Stomach (tissue), 9 donors: ENCODE measurements around the gene TMEM198. TPM values are rescaled to one million over a fixed set of nuclear protein-coding genes. Genes with fewer than 3 reads are reported as not detected.

Experiments used
- DNase-seq, 2 donors: peaks; one replicate each; pipeline versions ENCODE4 v3.0.0 to v3.0.0-alpha.2; 2013 to 2019
- H3K27ac ChIP-seq, 5 donors: fragments of 200-600 bp in 4 of 5; sonication (generic) in 4 of 5; one replicate each; pipeline ENCODE4 v1.5.1; 2013 to 2019; ENCODE audit warnings: mild to moderate bottlenecking in 1 of 5, moderate library complexity in 1 of 5
- H3K27me3 ChIP-seq, 3 donors: fragments of 200-600 bp; sonication (generic); one replicate each; pipeline ENCODE4 v1.5.1; 2017 to 2019; ENCODE audit warnings: mixed run types in 1 of 3
- H3K36me3 ChIP-seq, 4 donors: fragments of 200-600 bp; sonication (generic); 1 replicate in 3 of 4; 2 replicates in 1 of 4; pipeline ENCODE4 v1.5.1; 2016 to 2019
- H3K4me1 ChIP-seq, 4 donors: fragments of 200-600 bp; sonication (generic); one replicate each; pipeline ENCODE4 v1.5.1; 2016 to 2019
- H3K4me3 ChIP-seq, 4 donors: fragments of 200-600 bp; sonication (generic) in 3 of 4; one replicate each; pipeline ENCODE4 v1.5.1; 2016 to 2019; ENCODE audit warnings: mild to moderate bottlenecking in 1 of 4
- H3K9me3 ChIP-seq, 4 donors: fragments of 200-600 bp; sonication (generic); one replicate each; pipeline ENCODE4 v1.5.1; 2016 to 2019
- EP300 ChIP-seq: sonication (generic); formaldehyde crosslinking; IDR thresholded peaks from one replicate; pipeline ENCODE4 v1.6.1; 2017; ENCODE audit warnings: antibody characterized with exemption
- POLR2A ChIP-seq, 4 donors: fragments of 450-650 bp; IDR thresholded peaks; one replicate each; pipeline ENCODE4 v1.6.1; 2016; ENCODE audit warnings: antibody characterized with exemption in 4 of 4, control low read depth in 2 of 4, mild to moderate bottlenecking in 1 of 4, moderate library complexity in 1 of 4
- POLR2AphosphoS5 ChIP-seq, 3 donors: sonication (generic); formaldehyde crosslinking; IDR thresholded peaks; one replicate each; pipeline ENCODE4 v1.6.1; 2016; ENCODE audit warnings: antibody characterized with exemption in 3 of 3
- WGBS, 5 donors: extraction: QIAGEN DNeasy Blood & Tissue Kit in 3 of 5; methylation state at CpG; one replicate each; pipeline versions ENCODE4 v1.1.5 to v1.1.7; 2013 to 2018; 5-methylcytosine and 5-hydroxymethylcytosine counted together
- intact Hi-C: fragments of 100-400 bp; cut with DNase I; formaldehyde crosslinking; loops from one replicate; pipeline ENCODE4 v1.15.1; 2023; ENCODE audit warnings: low total_unique reads
- polyA plus RNA-seq, 3 donors: library from polyadenylated mRNA; stranded (reverse); fragments of 200-250 nt; gene quantifications; one replicate each; pipeline ENCODE4 v1.2.3, GENCODE V29; 2013
- total RNA-seq, 5 donors: library from RNA; depleted of rRNA; stranded (reverse); fragments of >200 nt; gene quantifications; one replicate each; pipeline versions ENCODE4 v1.1.0 to v1.2.3, GENCODE V29; 2014 to 2016
- TF ChIP-seq, protein P1 (sequence below), 7 experiments: fragments of 450-650 bp in 4 of 7; fragments of 200-600 bp in 3 of 7; sonication (generic) in 3 of 7; IDR thresholded peaks; one replicate each; pipeline ENCODE4 v1.5.1; 2016 to 2019; ENCODE audit warnings: antibody characterized with exemption in 7 of 7, control low read depth in 2 of 7, mild to moderate bottlenecking in 1 of 7
- donor health status: healthy with polysubstance abuse.
- donor health status: Bipolar disorder and iron deficiency.
- donor health status: healthy.

TMEM198 gene
- total and polyA plus RNA-seq, 8 donors: 0.92 to 7.5 (median 2.4) TPM; not detected in 2

DNA sequence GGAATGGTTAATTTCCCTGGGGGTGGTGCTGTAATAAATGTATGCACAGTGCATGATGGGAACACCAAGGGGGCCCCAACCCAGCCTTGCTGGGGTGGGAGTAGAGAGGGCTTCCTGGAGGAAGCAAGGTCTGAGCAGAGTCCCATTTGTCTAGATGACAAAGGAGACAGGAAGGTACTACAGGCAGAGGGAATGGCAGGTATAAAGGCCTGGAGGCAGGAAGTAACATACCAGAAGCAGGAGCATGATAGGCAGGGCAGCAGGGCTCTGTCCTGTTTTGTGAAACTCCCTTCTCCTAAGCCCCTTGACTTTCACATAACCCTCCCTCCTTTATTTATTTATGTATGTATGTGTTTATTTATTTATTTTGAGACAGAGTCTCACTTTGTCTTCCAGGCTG is 41.2 kb upstream of the TMEM198 start:
- no peak overlapping the region for H3K27ac ChIP-seq
- H3K27me3 ChIP-seq: peaks cover 0 to 3% (median 0%) of the 10 kb centered on the region in 3 donors
- no peak overlapping the region for H3K4me3 ChIP-seq
- peaks cover 30 to 67% (median 62%) of the 10 kb centered on the region in 4 donors for H3K36me3 ChIP-seq
- no peaks in the 10 kb centered on the region for H3K9me3 ChIP-seq
- H3K4me1 ChIP-seq: peaks cover 9 to 27% (median 26%) of the 10 kb centered on the region in 4 donors
- TF ChIP-seq POLR2AphosphoS5 (IDR thresholded peaks at IDR 0.05) (no peak), EP300 (no peak), POLR2A (IDR thresholded peaks at IDR 0.05) (no peak)
- TF ChIP-seq, protein P1, sequence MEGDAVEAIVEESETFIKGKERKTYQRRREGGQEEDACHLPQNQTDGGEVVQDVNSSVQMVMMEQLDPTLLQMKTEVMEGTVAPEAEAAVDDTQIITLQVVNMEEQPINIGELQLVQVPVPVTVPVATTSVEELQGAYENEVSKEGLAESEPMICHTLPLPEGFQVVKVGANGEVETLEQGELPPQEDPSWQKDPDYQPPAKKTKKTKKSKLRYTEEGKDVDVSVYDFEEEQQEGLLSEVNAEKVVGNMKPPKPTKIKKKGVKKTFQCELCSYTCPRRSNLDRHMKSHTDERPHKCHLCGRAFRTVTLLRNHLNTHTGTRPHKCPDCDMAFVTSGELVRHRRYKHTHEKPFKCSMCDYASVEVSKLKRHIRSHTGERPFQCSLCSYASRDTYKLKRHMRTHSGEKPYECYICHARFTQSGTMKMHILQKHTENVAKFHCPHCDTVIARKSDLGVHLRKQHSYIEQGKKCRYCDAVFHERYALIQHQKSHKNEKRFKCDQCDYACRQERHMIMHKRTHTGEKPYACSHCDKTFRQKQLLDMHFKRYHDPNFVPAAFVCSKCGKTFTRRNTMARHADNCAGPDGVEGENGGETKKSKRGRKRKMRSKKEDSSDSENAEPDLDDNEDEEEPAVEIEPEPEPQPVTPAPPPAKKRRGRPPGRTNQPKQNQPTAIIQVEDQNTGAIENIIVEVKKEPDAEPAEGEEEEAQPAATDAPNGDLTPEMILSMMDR (IDR thresholded peaks at IDR 0.05): no peak
- DNase-seq: no peak
- intact Hi-C loops: no loop called here

DNA sequence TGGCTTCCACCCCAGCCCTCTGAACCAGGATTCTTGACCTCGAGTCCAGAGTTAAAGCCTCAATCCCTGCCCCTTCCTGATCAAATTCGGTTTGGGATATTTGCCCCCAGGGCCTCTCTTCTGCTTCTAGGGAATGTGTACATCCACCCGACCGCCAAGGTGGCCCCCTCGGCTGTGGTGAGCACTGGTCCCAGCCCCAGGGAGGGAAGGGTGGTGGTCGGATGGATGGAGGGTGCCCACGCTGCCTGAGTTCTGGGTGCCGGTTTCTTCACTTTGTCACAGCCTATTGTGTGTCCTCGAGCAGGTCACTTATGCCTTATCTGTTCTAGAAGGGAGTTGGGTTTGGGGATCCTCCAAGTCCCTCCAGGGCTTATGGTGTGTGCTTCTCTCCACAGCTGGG is 38.2 kb upstream of the TMEM198 start:
- H3K4me3 ChIP-seq: no peak overlapping the region
- H3K27ac ChIP-seq: no peak overlapping the region
- H3K9me3 ChIP-seq: no peaks in the 10 kb centered on the region
- peaks cover 14 to 30% (median 25%) of the 10 kb centered on the region in 4 donors for H3K4me1 ChIP-seq
- WGBS, 5 donors: 83 to 88% (median 87%) methylated on average over 9 of the region's 9 CpGs
- DNase-seq: no peak
- peaks cover 30 to 69% (median 62%) of the 10 kb centered on the region in 4 donors for H3K36me3 ChIP-seq
- intact Hi-C loops: no loop called here
- TF ChIP-seq, protein P1 (IDR thresholded peaks at IDR 0.05): no peak
- TF ChIP-seq EP300 (no peak), POLR2A (IDR thresholded peaks at IDR 0.05) (no peak), POLR2AphosphoS5 (IDR thresholded peaks at IDR 0.05) (no peak)
- H3K27me3 ChIP-seq: peaks cover 0 to 30% (median 21%) of the 10 kb centered on the region in 3 donors

DNA sequence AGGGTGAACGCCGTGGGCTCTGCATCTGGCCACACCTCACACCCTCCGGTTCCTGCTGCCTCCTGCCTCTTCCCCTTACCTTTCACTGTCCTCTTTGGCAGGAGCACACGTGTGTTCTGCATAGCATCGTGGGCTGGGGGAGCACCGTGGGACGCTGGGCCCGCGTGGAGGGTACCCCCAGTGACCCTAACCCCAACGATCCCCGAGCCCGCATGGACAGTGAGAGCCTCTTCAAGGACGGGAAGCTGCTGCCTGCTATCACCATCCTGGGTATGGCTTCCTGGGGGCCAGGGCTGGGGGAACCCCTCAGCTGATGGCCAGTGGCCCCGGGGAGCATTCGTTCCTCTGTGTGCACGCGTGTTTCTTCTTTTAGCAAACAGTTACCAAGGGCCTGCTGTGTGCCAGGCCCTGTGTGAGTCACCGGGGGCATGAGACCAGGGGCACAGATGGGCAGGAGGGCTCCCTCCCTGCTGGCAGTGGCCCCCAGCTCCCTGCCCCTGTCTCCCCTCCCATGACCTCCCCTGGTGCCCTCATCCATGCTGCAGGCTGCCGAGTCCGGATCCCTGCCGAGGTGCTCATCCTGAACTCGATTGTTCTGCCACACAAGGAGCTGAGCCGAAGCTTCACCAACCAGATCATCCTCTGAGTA is 37.6 kb upstream of the TMEM198 start:
- peaks cover 0 to 37% (median 28%) of the 10 kb centered on the region in 3 donors for H3K27me3 ChIP-seq
- intact Hi-C loops: no loop called here

DNA sequence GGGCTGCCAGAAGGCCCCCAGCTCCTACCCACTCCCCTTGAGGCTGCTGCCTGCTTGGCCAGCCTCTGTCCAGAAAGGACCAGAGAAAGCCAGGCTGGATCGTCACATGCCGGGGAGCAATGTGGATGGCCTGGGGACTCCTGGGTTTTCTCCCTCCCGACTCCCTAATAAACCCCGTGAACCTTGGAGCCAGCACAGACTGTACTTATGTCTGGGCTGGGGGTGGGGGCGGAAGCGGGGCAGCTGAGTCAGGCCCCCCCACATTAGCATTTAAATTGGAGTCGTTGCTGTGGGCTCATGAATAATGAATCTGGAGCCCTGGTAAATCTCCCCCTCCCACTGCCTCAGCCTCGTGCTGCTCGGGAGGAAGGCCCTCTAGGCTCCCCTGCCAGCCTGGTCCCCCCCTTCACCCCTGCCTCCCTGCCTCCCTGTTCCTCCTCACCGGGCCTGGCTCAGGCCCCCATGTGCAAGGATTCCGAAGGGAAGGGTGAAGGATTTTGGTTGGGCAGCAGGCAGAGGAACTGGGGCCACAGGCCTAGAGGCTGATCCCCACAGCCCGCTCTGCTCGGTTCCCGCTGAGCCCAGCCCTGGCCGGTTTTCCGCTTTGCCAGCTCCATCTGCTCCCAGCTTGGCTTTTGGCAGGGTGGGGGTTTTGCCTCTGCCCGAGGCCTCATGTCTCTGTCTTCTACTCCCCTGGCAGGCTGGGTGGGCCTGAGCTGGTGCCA is 36.9 kb upstream of the TMEM198 start:
- 73 to 87% (median 74%) methylated on average over 14 to 17 of the region's 17 CpGs for WGBS, 5 donors
- H3K4me1 ChIP-seq: peaks cover 14 to 30% (median 24%) of the 10 kb centered on the region in 4 donors
- H3K27me3 ChIP-seq: peaks cover 0 to 44% (median 35%) of the 10 kb centered on the region in 3 donors
- H3K9me3 ChIP-seq: no peaks in the 10 kb centered on the region
- no peak overlapping the region for H3K27ac ChIP-seq
- H3K4me3 ChIP-seq: no peak overlapping the region
- DNase-seq: peak in 1 of 2 donors; percentile 54
- H3K36me3 ChIP-seq: peaks cover 30 to 59% (median 55%) of the 10 kb centered on the region in 4 donors
- no peak for TF ChIP-seq POLR2A (IDR thresholded peaks at IDR 0.05)
- TF ChIP-seq, protein P1 (IDR thresholded peaks at IDR 0.05): no peak
- TF ChIP-seq EP300: no peak
- TF ChIP-seq POLR2AphosphoS5 (IDR thresholded peaks at IDR 0.05): no peak
- intact Hi-C loops: no loop called here

More for the DNA sequence above, 37.6 kb upstream of the TMEM198 start:
- Histone ChIP-seq H3K27ac (no peak overlapping the region), H3K4me1 (peaks cover 14 to 29% (median 24%) of the 10 kb centered on the region in 4 donors), H3K9me3 (no peaks in the 10 kb centered on the region), H3K4me3 (no peak overlapping the region), H3K36me3 (peaks cover 30 to 66% (median 62%) of the 10 kb centered on the region in 4 donors)
- no peak for TF ChIP-seq EP300
- TF ChIP-seq POLR2A (IDR thresholded peaks at IDR 0.05): no peak
- TF ChIP-seq, protein P1 (IDR thresholded peaks at IDR 0.05): no peak
- TF ChIP-seq POLR2AphosphoS5 (IDR thresholded peaks at IDR 0.05): no peak
- WGBS, 5 donors: 80 to 87% (median 85%) methylated on average over 17 to 23 of the region's 23 CpGs
- DNase-seq: no peak
